ENCODE data around the gene ACTR5.

The ACTR5 gene

GRCh38 chr20:38764567-38765318 is 16.5 kb downstream of the ACTR5 start:
- no peak overlapping the region for H3K4me3 ChIP-seq
- no peaks in the 10 kb centered on the region for H3K9me3 ChIP-seq
- H3K4me1 ChIP-seq, result no peaks in the 10 kb centered on the region
- no peak for DNase-seq (ENCODE audit: low spot score in 2 of 2)
- no peaks in the 10 kb centered on the region for H3K27me3 ChIP-seq (ENCODE audit: low read depth)
- peaks cover 33% of the 10 kb centered on the region for H3K36me3 ChIP-seq (replicated peaks)
- in situ Hi-C loops (cut with MboI; ENCODE audit: low sequenced_read_pairs), result no loop called here

DNA sequence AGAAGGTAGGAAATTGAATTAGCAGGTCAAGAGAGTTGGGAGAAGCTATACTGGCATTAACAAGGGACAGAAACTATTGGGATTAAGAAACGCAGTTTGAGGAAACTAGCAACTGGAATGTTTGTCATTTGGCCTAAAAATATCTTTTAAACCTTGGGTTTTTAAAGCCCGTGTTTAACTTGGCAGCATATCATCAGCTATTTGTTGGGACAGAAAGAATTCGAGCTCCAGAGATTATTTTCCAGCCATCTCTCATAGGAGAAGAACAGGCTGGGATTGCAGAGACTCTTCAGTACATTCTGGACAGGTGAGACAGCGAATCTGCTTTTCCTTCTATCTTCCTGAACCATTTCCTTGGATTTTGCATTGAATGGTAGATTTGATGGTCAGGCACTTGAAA is 17.8 kb downstream of the ACTR5 start:
- in situ Hi-C loops (cut with MboI; ENCODE audit: low sequenced_read_pairs), result no loop called here
- H3K4me1 ChIP-seq, result no peaks in the 10 kb centered on the region
- H3K9me3 ChIP-seq, result no peaks in the 10 kb centered on the region
- DNase-seq (ENCODE audit: low spot score in 2 of 2), result no peak
- no peak overlapping the region for H3K4me3 ChIP-seq
- no peaks in the 10 kb centered on the region for H3K27me3 ChIP-seq (ENCODE audit: low read depth)
- H3K36me3 ChIP-seq (replicated peaks), result peaks cover 33% of the 10 kb centered on the region

- no peaks in the 10 kb centered on the region for H3K27me3 ChIP-seq (ENCODE audit: low read depth)
- DNase-seq (ENCODE audit: low spot score in 2 of 2), result no peak
- H3K4me3 ChIP-seq, result no peak overlapping the region
- in situ Hi-C loops (cut with MboI; ENCODE audit: low sequenced_read_pairs), result no loop called here
- H3K4me1 ChIP-seq, result no peaks in the 10 kb centered on the region
- no peaks in the 10 kb centered on the region for H3K9me3 ChIP-seq
- peaks cover 37% of the 10 kb centered on the region for H3K36me3 ChIP-seq (replicated peaks)
Observed at GRCh38 chr20:38769376-38770295, 21.4 kb downstream of the ACTR5 start.

- peaks cover 34% of the 10 kb centered on the region for H3K36me3 ChIP-seq (replicated peaks)
- DNase-seq (ENCODE audit: low spot score in 2 of 2), result no peak
- in situ Hi-C loops (cut with MboI; ENCODE audit: low sequenced_read_pairs), result no loop called here
- H3K27me3 ChIP-seq (ENCODE audit: low read depth), result no peaks in the 10 kb centered on the region
- H3K4me3 ChIP-seq, result no peak overlapping the region
- H3K9me3 ChIP-seq, result no peaks in the 10 kb centered on the region
- no peaks in the 10 kb centered on the region for H3K4me1 ChIP-seq
Observed at GRCh38 chr20:38770546-38770945, 22.3 kb downstream of the ACTR5 start.

DNA sequence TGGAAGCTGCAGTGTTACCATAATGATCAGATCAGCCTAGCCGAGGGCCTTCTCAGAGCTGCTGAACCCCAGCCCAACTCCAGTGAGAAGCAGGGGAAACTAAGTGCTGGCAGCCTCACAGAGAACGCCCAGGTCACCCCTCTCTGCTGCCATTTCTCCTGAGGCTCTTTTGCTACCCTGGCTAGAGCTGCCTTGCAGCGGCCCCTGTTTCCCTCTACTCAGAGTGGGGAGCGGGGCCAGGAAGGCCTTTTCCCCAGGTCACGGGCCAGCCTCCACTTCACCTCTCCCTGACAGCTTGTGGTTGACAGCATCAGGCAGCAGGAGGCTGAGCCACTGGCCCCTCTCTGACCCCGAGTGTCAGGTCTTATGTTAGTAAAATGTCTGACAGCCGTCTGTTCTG is 22.7 kb downstream of the ACTR5 start:
- DNase-seq (ENCODE audit: low spot score in 2 of 2), result no peak
- no peak overlapping the region for H3K4me3 ChIP-seq
- H3K4me1 ChIP-seq, result no peaks in the 10 kb centered on the region
- in situ Hi-C loops (cut with MboI; ENCODE audit: low sequenced_read_pairs), result no loop called here
- peaks cover 33% of the 10 kb centered on the region for H3K36me3 ChIP-seq (replicated peaks)
- H3K27me3 ChIP-seq (ENCODE audit: low read depth), result no peaks in the 10 kb centered on the region
- no peaks in the 10 kb centered on the region for H3K9me3 ChIP-seq

- H3K36me3 ChIP-seq (replicated peaks), result peaks cover 29% of the 10 kb centered on the region
- DNase-seq (ENCODE audit: low spot score in 2 of 2), result no peak
- in situ Hi-C loops (cut with MboI; ENCODE audit: low sequenced_read_pairs), result no loop called here
- H3K27me3 ChIP-seq (ENCODE audit: low read depth), result no peaks in the 10 kb centered on the region
- no peaks in the 10 kb centered on the region for H3K9me3 ChIP-seq
- H3K4me1 ChIP-seq, result no peaks in the 10 kb centered on the region
- no peak overlapping the region for H3K4me3 ChIP-seq
Observed at GRCh38 chr20:38771621-38772020, 23.4 kb downstream of the ACTR5 start.

DNA sequence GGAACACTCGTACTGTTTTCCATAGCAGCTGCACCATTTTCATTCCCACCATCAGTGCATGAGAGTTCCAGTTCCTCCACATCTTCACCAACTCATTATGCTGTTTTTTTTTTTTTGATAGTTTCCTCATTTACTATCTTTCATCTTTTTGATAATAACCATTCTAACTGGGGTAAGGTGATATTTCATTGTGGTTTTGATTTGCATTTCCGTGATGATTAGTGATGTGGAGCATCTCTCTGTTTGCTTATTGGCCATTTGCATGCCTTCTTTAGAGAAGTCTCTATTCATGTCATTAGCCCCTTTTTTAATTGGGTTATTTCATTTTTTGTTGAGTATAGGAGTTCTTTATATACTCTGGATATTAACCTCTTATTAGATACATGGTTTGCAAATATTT is 25.9 kb downstream of the ACTR5 start:
- Histone ChIP-seq H3K4me1 (no peaks in the 10 kb centered on the region), H3K9me3 (no peaks in the 10 kb centered on the region), H3K36me3 (replicated peaks) (peaks cover 14% of the 10 kb centered on the region), H3K27me3 (ENCODE audit: low read depth) (no peaks in the 10 kb centered on the region), H3K4me3 (no peak overlapping the region)
- in situ Hi-C loops (cut with MboI; ENCODE audit: low sequenced_read_pairs), result no loop called here
- no peak for DNase-seq (ENCODE audit: low spot score in 2 of 2)

GRCh38 chr20:38776363-38776762 is 28.1 kb downstream of the ACTR5 start:
- H3K27me3 ChIP-seq (ENCODE audit: low read depth), result no peaks in the 10 kb centered on the region
- DNase-seq (ENCODE audit: low spot score in 2 of 2), result no peak
- peaks cover 7% of the 10 kb centered on the region; the same call in 1 of the 2 replicates for H3K4me1 ChIP-seq
- H3K9me3 ChIP-seq, result no peaks in the 10 kb centered on the region
- peaks cover 14% of the 10 kb centered on the region for H3K36me3 ChIP-seq (replicated peaks)
- in situ Hi-C loops (cut with MboI; ENCODE audit: low sequenced_read_pairs), result no loop called here
- no peak overlapping the region for H3K4me3 ChIP-seq

DNA sequence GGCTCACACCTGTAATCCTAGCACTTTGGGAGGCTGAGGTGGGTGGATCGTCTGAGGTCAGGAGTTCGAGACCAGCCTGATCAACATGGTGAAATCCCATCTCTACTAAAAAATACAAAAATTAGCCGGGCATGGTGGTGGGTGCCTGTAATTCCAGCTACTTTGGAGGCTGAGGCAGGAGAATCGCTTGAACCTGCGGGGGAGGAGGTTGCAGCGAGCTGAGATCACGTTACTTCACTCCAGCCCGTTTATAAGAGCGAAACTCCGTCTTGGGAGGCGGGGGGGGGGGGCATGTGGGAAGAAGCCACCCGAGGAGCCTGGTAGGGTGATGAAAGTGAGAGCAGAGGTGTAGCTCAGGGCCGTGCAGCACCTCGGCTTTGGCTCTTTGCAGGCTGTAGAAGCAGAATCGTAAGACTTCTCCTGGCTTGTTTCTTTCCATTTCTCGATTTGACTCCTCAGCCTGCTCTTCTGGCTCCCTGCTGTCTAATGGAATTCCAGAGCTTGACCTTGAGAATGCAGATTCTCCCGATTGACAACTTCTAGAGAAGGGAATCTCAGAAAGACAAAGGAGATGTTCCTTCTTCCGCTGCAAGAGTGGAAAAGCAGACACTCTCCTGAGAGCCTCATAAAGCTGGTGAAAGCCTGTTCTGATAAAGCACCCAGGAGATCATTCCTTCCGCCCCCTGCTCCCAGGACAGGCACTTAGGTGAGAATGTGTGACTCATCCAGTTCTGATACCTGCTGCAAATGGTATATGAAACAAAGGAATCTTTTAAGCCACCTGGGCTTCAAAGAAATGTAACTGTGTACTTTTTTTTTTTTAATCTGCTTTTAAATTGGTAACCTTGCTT is 31.2 kb downstream of the ACTR5 start:
- DNase-seq (ENCODE audit: low spot score in 2 of 2), result peak in 1 of 2 experiments; percentile 5
- Histone ChIP-seq H3K9me3 (no peaks in the 10 kb centered on the region), H3K27me3 (ENCODE audit: low read depth) (no peaks in the 10 kb centered on the region), H3K4me3 (no peak overlapping the region), H3K4me1 (peaks cover 7% of the 10 kb centered on the region; the same call in 1 of the 2 replicates), H3K36me3 (replicated peaks) (no peaks in the 10 kb centered on the region)
- in situ Hi-C loops (cut with MboI; ENCODE audit: low sequenced_read_pairs), result no loop called here

DNA sequence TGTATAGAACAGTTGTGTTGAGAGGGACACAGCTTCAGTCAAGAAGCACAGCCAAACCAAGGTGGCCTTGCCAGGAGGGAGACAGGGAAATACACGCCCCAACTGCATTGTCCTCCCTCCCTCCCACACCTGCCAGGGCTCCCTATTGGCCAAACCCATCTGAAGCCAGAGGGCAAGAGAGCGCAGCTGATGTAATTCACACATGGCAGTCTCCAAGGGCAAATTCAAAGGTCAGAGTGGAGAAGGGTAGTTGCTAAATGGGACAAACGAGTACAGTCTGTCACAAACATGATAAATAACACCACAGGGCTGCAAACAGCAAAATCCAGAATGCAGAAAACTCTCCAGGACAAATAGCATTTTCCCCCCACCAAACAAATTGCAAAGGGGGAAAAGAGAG is 34.0 kb downstream of the ACTR5 start:
- in situ Hi-C loops (cut with MboI; ENCODE audit: low sequenced_read_pairs), result no loop called here
- H3K36me3 ChIP-seq (replicated peaks), result no peaks in the 10 kb centered on the region
- H3K4me1 ChIP-seq, result peaks cover 7% of the 10 kb centered on the region; the same call in 1 of the 2 replicates
- no peak for DNase-seq (ENCODE audit: low spot score in 2 of 2)
- no peak overlapping the region for H3K4me3 ChIP-seq
- H3K27me3 ChIP-seq (ENCODE audit: low read depth), result no peaks in the 10 kb centered on the region
- no peaks in the 10 kb centered on the region for H3K9me3 ChIP-seq

DNA sequence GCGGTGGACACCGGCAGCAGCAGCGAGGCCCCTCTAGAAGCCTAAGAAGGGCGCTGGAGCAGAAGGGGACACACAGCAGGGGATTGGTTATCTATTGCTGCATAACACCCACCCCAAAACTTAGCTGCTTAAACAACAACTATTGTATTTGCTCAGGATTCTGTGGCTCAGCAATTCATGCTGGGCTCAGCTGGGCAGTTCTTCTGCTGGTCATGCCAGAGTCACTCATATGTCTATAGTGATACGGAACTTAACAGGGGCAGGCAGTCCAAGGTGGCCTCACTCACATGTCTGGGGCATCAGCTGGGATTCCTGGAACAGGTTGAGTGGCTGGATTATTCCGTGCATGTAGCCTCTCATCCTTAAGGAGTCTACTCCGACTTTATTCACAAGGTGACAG is 39.6 kb downstream of the ACTR5 start:
- DNase-seq (ENCODE audit: low spot score in 2 of 2), result no peak
- no peaks in the 10 kb centered on the region for H3K27me3 ChIP-seq (ENCODE audit: low read depth)
- in situ Hi-C loops (cut with MboI; ENCODE audit: low sequenced_read_pairs), result no loop called here
- no peaks in the 10 kb centered on the region for H3K36me3 ChIP-seq (replicated peaks)
- no peaks in the 10 kb centered on the region for H3K9me3 ChIP-seq
- no peak overlapping the region for H3K4me3 ChIP-seq
- no peaks in the 10 kb centered on the region for H3K4me1 ChIP-seq

GRCh38 chr20:38789503-38790199 is 41.4 kb downstream of the ACTR5 start:
- Histone ChIP-seq H3K36me3 (replicated peaks) (no peaks in the 10 kb centered on the region), H3K4me1 (no peaks in the 10 kb centered on the region), H3K27me3 (ENCODE audit: low read depth) (no peaks in the 10 kb centered on the region), H3K4me3 (no peak overlapping the region), H3K9me3 (no peaks in the 10 kb centered on the region)
- no peak for DNase-seq (ENCODE audit: low spot score in 2 of 2)
- in situ Hi-C loops (cut with MboI; ENCODE audit: low sequenced_read_pairs), result no loop called here

Data from HAP-1 (cell line).